Measurements from ENCODE around the gene TSPEAR. TPM values are rescaled to one million over a fixed set of nuclear protein-coding genes. Genes with fewer than 3 reads are reported as not detected.
"Not testable (repeated sequence)": the region's sequence is repeated elsewhere in the genome, so short reads cannot be mapped to it uniquely, and the experiment has no call there.

The TSPEAR gene
- total RNA-seq, 1 experiment from 2014 or later: not detected

DNA sequence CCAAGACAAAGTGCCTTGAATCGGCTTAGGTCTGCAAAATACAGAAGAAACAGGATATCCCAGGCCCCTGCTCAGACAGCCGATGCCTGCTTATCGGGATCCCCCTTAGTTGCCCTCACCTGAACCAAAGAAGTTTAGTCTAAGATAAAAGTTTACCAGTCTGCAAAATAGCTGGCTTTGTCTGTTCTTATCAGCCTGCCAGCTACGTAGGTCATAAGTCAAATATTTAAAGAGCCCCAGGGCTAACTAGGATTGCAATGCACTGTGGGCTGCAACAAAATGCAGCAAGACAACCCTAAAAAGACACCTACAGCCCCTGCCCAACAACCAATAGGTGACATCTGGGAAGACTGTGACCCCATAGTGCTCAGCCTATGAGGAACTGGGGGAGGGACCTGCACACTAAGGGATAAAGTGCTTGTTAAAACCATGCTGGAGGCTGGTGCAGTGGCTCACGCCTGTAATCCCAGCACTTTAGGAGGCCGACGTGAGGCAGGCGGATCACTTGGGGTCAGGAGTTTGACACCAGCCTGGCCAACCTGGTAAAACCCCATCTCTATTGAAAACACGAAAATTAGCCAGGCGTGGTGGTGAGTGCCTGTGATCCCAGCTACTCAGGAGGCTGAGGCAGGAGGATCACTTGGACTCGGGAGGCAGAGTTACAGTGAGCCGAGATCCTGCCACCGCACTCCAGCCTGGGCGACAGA, 228.6 kb downstream of the TSPEAR start:
- H3K4me3 Mint-ChIP-seq (ENCODE audit: low read depth, unreplicated experiment): no peak overlapping the region
- intact Hi-C loops (cut with micrococcal nuclease; ENCODE audit: unreplicated experiment): no loop called here
- no peaks in the 10 kb centered on the region for H3K36me3 Mint-ChIP-seq (ENCODE audit: insufficient read depth, unreplicated experiment)
- no peaks in the 10 kb centered on the region for H3K9me3 Mint-ChIP-seq (ENCODE audit: low read depth, unreplicated experiment)
- no TSS peak for BruUV-seq (replicated peaks)
- H3K4me1 Mint-ChIP-seq (ENCODE audit: low read depth, unreplicated experiment): peaks cover 8% of the 10 kb centered on the region
- CTCF ChIA-PET: no interaction called here
- H3K27ac Mint-ChIP-seq (ENCODE audit: unreplicated experiment): no peak overlapping the region
- DNase-seq: peak; percentile 9
- H3K27me3 Mint-ChIP-seq (ENCODE audit: unreplicated experiment): peaks cover 7% of the 10 kb centered on the region
- TF ChIP-seq, protein P1, sequence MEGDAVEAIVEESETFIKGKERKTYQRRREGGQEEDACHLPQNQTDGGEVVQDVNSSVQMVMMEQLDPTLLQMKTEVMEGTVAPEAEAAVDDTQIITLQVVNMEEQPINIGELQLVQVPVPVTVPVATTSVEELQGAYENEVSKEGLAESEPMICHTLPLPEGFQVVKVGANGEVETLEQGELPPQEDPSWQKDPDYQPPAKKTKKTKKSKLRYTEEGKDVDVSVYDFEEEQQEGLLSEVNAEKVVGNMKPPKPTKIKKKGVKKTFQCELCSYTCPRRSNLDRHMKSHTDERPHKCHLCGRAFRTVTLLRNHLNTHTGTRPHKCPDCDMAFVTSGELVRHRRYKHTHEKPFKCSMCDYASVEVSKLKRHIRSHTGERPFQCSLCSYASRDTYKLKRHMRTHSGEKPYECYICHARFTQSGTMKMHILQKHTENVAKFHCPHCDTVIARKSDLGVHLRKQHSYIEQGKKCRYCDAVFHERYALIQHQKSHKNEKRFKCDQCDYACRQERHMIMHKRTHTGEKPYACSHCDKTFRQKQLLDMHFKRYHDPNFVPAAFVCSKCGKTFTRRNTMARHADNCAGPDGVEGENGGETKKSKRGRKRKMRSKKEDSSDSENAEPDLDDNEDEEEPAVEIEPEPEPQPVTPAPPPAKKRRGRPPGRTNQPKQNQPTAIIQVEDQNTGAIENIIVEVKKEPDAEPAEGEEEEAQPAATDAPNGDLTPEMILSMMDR (IDR thresholded peaks at IDR 0.05; ENCODE audit: unreplicated experiment): no peak

DNA sequence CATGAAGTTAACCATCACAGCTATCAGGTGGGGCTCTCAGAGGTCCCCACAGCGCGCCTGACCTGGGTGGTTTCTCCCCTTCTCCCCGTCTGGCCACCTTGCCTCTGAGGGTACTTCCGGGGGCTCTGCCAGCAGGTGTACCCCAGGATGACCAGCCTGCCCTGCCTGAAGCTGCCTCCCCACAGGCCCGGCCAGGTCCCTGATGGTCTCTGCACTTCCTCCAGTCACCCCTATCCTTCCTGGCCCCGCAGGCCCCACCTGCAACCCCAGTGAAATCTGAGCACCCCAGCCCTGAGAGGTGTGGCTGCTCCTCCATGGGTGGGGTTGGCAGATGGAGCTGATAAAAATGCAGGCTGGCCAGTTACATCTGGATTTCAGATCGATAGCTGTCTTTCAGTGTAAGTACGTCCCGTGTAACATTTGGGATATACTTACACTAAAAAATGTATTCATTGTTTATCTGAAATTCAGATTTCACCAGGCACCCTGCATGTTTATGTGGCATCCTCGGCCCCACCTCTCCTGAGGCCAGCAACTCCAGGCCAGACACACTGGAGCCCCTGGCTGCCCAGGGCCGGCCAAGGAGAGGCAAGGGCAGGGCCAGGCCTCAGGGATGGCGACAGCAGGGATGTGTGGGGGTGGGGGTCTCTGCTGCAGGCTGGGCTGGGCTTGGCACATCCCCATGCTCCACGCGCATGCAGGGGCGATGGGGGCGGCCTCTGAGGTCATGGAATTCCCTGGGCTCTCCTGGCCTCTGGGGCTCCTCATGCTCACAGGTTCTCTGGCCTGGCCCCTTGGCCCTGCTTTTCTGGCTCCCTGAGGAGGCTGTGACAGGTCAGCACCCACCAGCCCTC, 230.9 kb downstream of the TSPEAR start:
- Mint-ChIP-seq H3K4me3 (ENCODE audit: low read depth, unreplicated experiment) (no peak overlapping the region), H3K36me3 (ENCODE audit: insufficient read depth, unreplicated experiment) (no peaks in the 10 kb centered on the region), H3K27ac (ENCODE audit: unreplicated experiment) (no peak overlapping the region), H3K9me3 (ENCODE audit: low read depth, unreplicated experiment) (no peaks in the 10 kb centered on the region), H3K27me3 (ENCODE audit: unreplicated experiment) (peaks cover 7% of the 10 kb centered on the region), H3K4me1 (ENCODE audit: low read depth, unreplicated experiment) (peaks cover 8% of the 10 kb centered on the region)
- TF ChIP-seq, protein P1 (IDR thresholded peaks at IDR 0.05; ENCODE audit: unreplicated experiment): no peak
- CTCF ChIA-PET: interaction anchor here (1.4 kb wide), 1 partner anchor 19 kb away, joined by 3 read pairs; no protein-coding TSS in a partner anchor
- intact Hi-C loops (cut with micrococcal nuclease; ENCODE audit: unreplicated experiment): no loop called here
- DNase-seq: no peak
- no TSS peak for BruUV-seq (replicated peaks)

DNA sequence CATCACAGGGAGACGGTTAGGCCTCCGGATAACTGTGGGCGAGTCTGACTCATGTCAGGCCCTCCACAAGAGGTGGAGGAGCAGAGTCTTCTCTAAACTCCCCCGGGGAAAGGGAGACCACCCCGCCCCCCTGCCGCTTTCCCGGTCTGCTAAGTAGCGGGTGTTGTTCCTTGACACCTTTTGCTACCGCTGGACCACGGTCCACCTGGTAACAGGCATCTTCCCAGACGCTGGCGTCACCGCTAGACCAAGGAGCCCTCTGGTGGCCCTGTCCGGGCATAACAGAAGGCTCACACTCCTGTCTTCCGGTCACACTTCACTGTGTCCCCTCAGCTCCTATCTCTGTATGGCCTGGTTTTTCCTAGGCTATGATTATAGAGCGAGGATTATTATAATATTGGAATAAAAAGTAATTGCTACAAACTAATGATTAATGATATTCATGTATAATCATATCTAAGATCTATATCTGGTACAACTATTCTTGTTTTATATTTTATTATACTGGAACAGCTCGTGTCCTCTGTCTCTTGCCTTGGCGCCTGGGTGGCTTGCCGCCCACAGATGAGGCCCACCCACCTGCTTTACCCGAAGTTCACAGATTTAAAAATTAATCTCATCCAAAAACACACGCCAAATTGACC, 231.7 kb downstream of the TSPEAR start:
- H3K4me3 Mint-ChIP-seq (ENCODE audit: low read depth, unreplicated experiment); H3K36me3 Mint-ChIP-seq (ENCODE audit: insufficient read depth, unreplicated experiment); H3K27ac Mint-ChIP-seq (ENCODE audit: unreplicated experiment); BruUV-seq (replicated peaks); H3K9me3 Mint-ChIP-seq (ENCODE audit: low read depth, unreplicated experiment); intact Hi-C loops (cut with micrococcal nuclease; ENCODE audit: unreplicated experiment); H3K27me3 Mint-ChIP-seq (ENCODE audit: unreplicated experiment); H3K4me1 Mint-ChIP-seq (ENCODE audit: low read depth, unreplicated experiment); CTCF ChIA-PET: not testable (repeated sequence)
- peak; percentile 51 for DNase-seq
- TF ChIP-seq, protein P1 (IDR thresholded peaks at IDR 0.05; ENCODE audit: unreplicated experiment): peak; percentile 43

DNA sequence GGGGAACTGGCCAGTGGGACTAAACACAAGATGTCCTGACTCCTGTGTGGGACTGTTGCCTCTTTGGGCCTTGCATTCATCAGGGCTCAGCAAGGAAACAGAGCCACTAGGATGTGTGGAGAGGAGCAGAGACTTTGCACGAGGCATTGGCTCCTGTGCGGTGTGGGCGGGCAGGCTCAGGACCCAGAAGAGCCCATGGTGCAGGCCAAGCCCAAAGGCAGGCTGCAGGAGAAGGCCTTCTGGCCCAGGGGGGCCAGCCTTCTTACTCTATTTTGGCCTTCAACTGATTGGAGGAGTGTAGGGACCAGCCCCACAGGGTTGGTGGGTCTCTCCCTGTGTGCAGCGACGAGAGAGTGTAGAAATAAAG, 232.6 kb downstream of the TSPEAR start:
- Mint-ChIP-seq H3K27me3 (ENCODE audit: unreplicated experiment) (peaks cover 7% of the 10 kb centered on the region), H3K36me3 (ENCODE audit: insufficient read depth, unreplicated experiment) (no peaks in the 10 kb centered on the region), H3K4me3 (ENCODE audit: low read depth, unreplicated experiment) (no peak overlapping the region), H3K27ac (ENCODE audit: unreplicated experiment) (no peak overlapping the region), H3K4me1 (ENCODE audit: low read depth, unreplicated experiment) (peaks cover 8% of the 10 kb centered on the region), H3K9me3 (ENCODE audit: low read depth, unreplicated experiment) (no peaks in the 10 kb centered on the region)
- CTCF ChIA-PET: no interaction called here
- TF ChIP-seq, protein P1 (IDR thresholded peaks at IDR 0.05; ENCODE audit: unreplicated experiment): no peak
- intact Hi-C loops (cut with micrococcal nuclease; ENCODE audit: unreplicated experiment): no loop called here
- no TSS peak for BruUV-seq (replicated peaks)
- DNase-seq: no peak

Data from Calu3 (cell line).